A673 (cell line): ENCODE measurements around the gene PRTFDC1. TPM values are rescaled to one million over a fixed set of nuclear protein-coding genes. Genes with fewer than 3 reads are reported as not detected.
"Not testable (repeated sequence)": the region's sequence is repeated elsewhere in the genome, so short reads cannot be mapped to it uniquely, and the experiment has no call there.

ENCODE experiments used
- BruUV-seq: library from RNA; stranded (reverse); fragments of 400-500 nt; replicated peaks from 2 replicates; lab custom pipeline; 2021; lab: Mats Ljungman, UMichigan
- CTCF ChIA-PET: fragments of 300-600 bp; sonication (Branson Sonifier 250); formaldehyde crosslinking; loops from one replicate; lab custom pipeline; 2022; ENCODE audit warnings: antibody characterized with exemption; lab: Charles Lee
- POLR2A ChIA-PET: fragments of 300-600 bp; sonication (Branson Sonifier 250); formaldehyde crosslinking; loops from one replicate; lab custom pipeline; 2022; ENCODE audit warnings: antibody characterized with exemption; ENCODE audit not compliant: low non-redundant PET; lab: Charles Lee
- DNase-seq: peaks from one replicate; pipeline ENCODE4 v3.0.0-alpha.2; 2015; ENCODE audit warnings: low spot score
- H3K27ac ChIP-seq: fragments of 200-600 bp; sonication (generic); 2 replicates; pipeline ENCODE4 v1.5.1; 2016; ENCODE audit warnings: mixed run types, low read depth, mild to moderate bottlenecking, mixed read lengths, antibody characterized with exemption, low read length; ENCODE audit not compliant: poor library complexity, severe bottlenecking
- H3K27me3 ChIP-seq: fragments of 200-600 bp; sonication (generic); replicated peaks from 2 replicates; pipeline ENCODE4 v1.6.1; 2017; ENCODE audit warnings: mixed run types, low read depth, mild to moderate bottlenecking, mixed read lengths, antibody characterized with exemption, low read length; ENCODE audit not compliant: insufficient read depth, poor library complexity
- H3K36me3 ChIP-seq: fragments of 200-600 bp; sonication (generic); 2 replicates; pipeline ENCODE4 v1.6.1; 2016; ENCODE audit warnings: mixed run types, mild to moderate bottlenecking, mixed read lengths, antibody characterized with exemption, low read length; ENCODE audit not compliant: insufficient read depth, poor library complexity, severe bottlenecking
- H3K4me1 ChIP-seq: fragments of 200-600 bp; sonication (generic); 2 replicates; pipeline ENCODE4 v1.6.1; 2017; ENCODE audit warnings: mixed run types, mild to moderate bottlenecking, mixed read lengths, antibody characterized with exemption, low read length; ENCODE audit not compliant: insufficient read depth, poor library complexity, severe bottlenecking
- H3K4me3 ChIP-seq: fragments of 200-600 bp; sonication (generic); 2 replicates; pipeline ENCODE4 v1.5.1; 2016; ENCODE audit warnings: low read depth, mixed run types, mild to moderate bottlenecking, mixed read lengths, low read length; ENCODE audit not compliant: poor library complexity, severe bottlenecking
- H3K9me3 ChIP-seq: fragments of 200-600 bp; sonication (generic); 2 replicates; pipeline ENCODE4 v1.6.1; 2016; ENCODE audit warnings: mixed run types, low read depth, mild to moderate bottlenecking, mixed read lengths, antibody characterized with exemption, low read length; ENCODE audit not compliant: poor library complexity, severe bottlenecking
- EZH2 ChIP-seq: fragments of 200-600 bp; sonication (generic); IDR thresholded peaks from 2 replicates; pipeline ENCODE4 v1.6.1; 2017; ENCODE audit warnings: borderline replicate concordance, low read depth, mild to moderate bottlenecking, mixed read lengths, antibody characterized with exemption, low read length; ENCODE audit not compliant: poor library complexity, severe bottlenecking
- intact Hi-C: fragments of 100-400 bp; cut with micrococcal nuclease; formaldehyde crosslinking; loops from one replicate; pipeline ENCODE4 v1.10.0; 2022; ENCODE audit not compliant: unreplicated experiment
- total RNA-seq: library from RNA; stranded (reverse); gene quantifications from 2 replicates; pipeline ENCODE4 v1.2.3, GENCODE V29; 2021
- TF ChIP-seq, protein P1 (sequence below): fragments of 300-800, 200-600 bp; sonication (generic); conservative IDR thresholded peaks from 2 replicates; pipeline ENCODE4 v1.5.1; 2017; ENCODE audit warnings: low read depth, mild to moderate bottlenecking, antibody characterized with exemption, low read length, moderate library complexity, mixed read lengths

Gene PRTFDC1
- total RNA-seq, 1 experiment from 2014 or later: 49.8 TPM

DNA sequence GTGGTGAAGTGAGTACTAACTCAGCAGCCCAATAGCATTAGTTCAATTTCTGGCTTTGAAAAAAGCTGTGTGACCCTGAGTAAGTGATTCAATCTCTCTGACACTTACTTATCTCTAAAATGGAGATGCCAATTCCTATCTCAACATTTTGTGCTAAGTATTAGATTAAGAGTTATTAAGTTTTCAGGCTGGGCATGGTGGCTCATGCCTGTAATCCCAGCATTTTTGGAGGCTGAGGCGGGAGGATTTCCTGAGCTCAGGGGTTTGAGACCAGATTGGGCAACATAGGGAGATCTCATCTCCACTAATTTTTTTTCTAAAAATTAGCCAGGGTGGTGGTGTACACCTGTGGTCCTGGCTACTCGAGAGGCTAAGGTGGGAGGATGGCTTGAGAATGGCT lies 109.5 kb downstream of the PRTFDC1 start:
- no peak for DNase-seq
- Histone ChIP-seq H3K9me3 (no peaks in the 10 kb centered on the region), H3K36me3 (no peaks in the 10 kb centered on the region), H3K4me3 (no peak overlapping the region), H3K27me3 (no peaks in the 10 kb centered on the region), H3K4me1 (peaks cover 5% of the 10 kb centered on the region), H3K27ac (no peak overlapping the region)
- intact Hi-C loops: no loop called here
- TF ChIP-seq, protein P1, sequence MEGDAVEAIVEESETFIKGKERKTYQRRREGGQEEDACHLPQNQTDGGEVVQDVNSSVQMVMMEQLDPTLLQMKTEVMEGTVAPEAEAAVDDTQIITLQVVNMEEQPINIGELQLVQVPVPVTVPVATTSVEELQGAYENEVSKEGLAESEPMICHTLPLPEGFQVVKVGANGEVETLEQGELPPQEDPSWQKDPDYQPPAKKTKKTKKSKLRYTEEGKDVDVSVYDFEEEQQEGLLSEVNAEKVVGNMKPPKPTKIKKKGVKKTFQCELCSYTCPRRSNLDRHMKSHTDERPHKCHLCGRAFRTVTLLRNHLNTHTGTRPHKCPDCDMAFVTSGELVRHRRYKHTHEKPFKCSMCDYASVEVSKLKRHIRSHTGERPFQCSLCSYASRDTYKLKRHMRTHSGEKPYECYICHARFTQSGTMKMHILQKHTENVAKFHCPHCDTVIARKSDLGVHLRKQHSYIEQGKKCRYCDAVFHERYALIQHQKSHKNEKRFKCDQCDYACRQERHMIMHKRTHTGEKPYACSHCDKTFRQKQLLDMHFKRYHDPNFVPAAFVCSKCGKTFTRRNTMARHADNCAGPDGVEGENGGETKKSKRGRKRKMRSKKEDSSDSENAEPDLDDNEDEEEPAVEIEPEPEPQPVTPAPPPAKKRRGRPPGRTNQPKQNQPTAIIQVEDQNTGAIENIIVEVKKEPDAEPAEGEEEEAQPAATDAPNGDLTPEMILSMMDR: no peak
- no peak for TF ChIP-seq EZH2
- no TSS peak for BruUV-seq
- ChIA-PET CTCF (no interaction called here), POLR2A (no interaction called here)

- no peaks in the 10 kb centered on the region for H3K9me3 ChIP-seq
- H3K36me3 ChIP-seq: no peaks in the 10 kb centered on the region
- TF ChIP-seq, protein P1: no peak
- TF ChIP-seq EZH2: no peak
- H3K27me3 ChIP-seq: no peaks in the 10 kb centered on the region
- ChIA-PET POLR2A (no interaction called here), CTCF (no interaction called here)
- no TSS peak for BruUV-seq
- intact Hi-C loops: no loop called here
- DNase-seq: no peak
- no peaks in the 10 kb centered on the region for H3K4me1 ChIP-seq
- no peak overlapping the region for H3K4me3 ChIP-seq
- no peak overlapping the region for H3K27ac ChIP-seq
These were observed 110.9 kb downstream of the PRTFDC1 start for GRCh38 chr10:24841530-24841929.

GRCh38 chr10:24840784-24841183 lies 111.6 kb downstream of the PRTFDC1 start:
- intact Hi-C loops: no loop called here
- POLR2A ChIA-PET: no interaction called here
- Histone ChIP-seq H3K4me1 (no peaks in the 10 kb centered on the region), H3K36me3 (no peaks in the 10 kb centered on the region), H3K27ac (no peak overlapping the region), H3K9me3 (no peaks in the 10 kb centered on the region), H3K27me3 (no peaks in the 10 kb centered on the region), H3K4me3 (no peak overlapping the region)
- DNase-seq: no peak
- CTCF ChIA-PET: no interaction called here
- no peak for TF ChIP-seq EZH2
- no TSS peak for BruUV-seq

DNA sequence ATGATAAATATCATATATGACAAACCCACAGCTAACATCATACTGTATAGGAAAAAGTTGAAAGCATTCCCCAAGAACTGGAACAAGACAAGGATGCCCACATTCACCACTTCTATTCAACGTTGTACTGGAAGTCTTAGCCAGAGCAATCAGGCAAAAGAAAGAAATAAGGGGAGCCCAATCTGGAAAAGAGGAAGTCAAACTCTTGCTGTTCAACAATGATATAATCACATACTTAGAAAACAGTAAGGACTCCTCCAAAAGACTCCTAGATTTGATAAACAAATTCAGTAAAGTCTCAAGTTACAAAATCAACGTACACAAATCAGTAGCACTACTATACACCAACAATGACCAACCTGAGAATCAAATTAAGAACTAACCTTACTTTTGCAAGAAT lies 114.6 kb downstream of the PRTFDC1 start:
- H3K36me3 ChIP-seq, BruUV-seq, CTCF ChIA-PET, H3K9me3 ChIP-seq, DNase-seq, POLR2A ChIA-PET, H3K4me1 ChIP-seq, intact Hi-C loops, H3K27me3 ChIP-seq, H3K4me3 ChIP-seq, H3K27ac ChIP-seq: not testable (repeated sequence)
